Spleen (tissue), 11 donors: Measurements from ENCODE around the gene C12orf76. TPM values are rescaled to one million over a fixed set of nuclear protein-coding genes. Genes with fewer than 3 reads are reported as not detected.

Experiments used
- DNase-seq: peaks from one replicate; pipeline ENCODE4 v3.0.0-alpha.2; 2020
- H3K27ac ChIP-seq, 8 donors: fragments of 200-600 bp; sonication (generic) in 7 of 8; 1 replicate in 4 of 8; 2 replicates in 4 of 8; pipeline versions ENCODE4 v1.5.0 to v1.8.0; 2016 to 2021; ENCODE audit warnings: inconsistent platforms in 4 of 8, mild to moderate bottlenecking in 4 of 8, moderate library complexity in 1 of 8
- H3K27me3 ChIP-seq, 7 donors: fragments of 200-600 bp; sonication (generic) in 6 of 7; replicated peaks in 1 of 7; 1 replicate in 4 of 7; 2 replicates in 3 of 7; pipeline versions ENCODE4 v1.5.0 to v1.8.0; 2016 to 2021; ENCODE audit warnings: inconsistent platforms in 3 of 7, mild to moderate bottlenecking in 1 of 7
- H3K36me3 ChIP-seq, 6 donors: fragments of 200-600 bp; sonication (generic) in 5 of 6; 1 replicate in 4 of 6; 2 replicates in 2 of 6; pipeline versions ENCODE4 v1.5.0 to v1.8.0; 2016 to 2021; ENCODE audit warnings: inconsistent platforms in 2 of 6
- H3K4me1 ChIP-seq, 6 donors: fragments of 200-600 bp; sonication (generic) in 5 of 6; 1 replicate in 3 of 6; 2 replicates in 3 of 6; pipeline versions ENCODE4 v1.5.0 to v1.8.0; 2016 to 2021; ENCODE audit warnings: inconsistent platforms in 3 of 6
- H3K4me3 ChIP-seq, 8 donors: fragments of 200-600 bp; sonication (generic) in 7 of 8; 1 replicate in 4 of 8; 2 replicates in 4 of 8; pipeline versions ENCODE4 v1.5.0 to v1.8.0; 2016 to 2021; ENCODE audit warnings: inconsistent platforms in 4 of 8, mild to moderate bottlenecking in 4 of 8, moderate library complexity in 2 of 8
- H3K9me3 ChIP-seq, 8 donors: fragments of 200-600 bp; sonication (generic) in 7 of 8; 1 replicate in 4 of 8; 2 replicates in 4 of 8; pipeline versions ENCODE4 v1.5.0 to v1.8.0; 2016 to 2021; ENCODE audit warnings: inconsistent platforms in 4 of 8
- POLR2A ChIP-seq, 3 donors: fragments of 450-650 bp; IDR thresholded peaks; one replicate each; pipeline ENCODE4 v1.5.1; 2017; ENCODE audit warnings: antibody characterized with exemption in 3 of 3, mild to moderate bottlenecking in 1 of 3
- POLR2AphosphoS5 ChIP-seq, 3 donors: sonication (generic); formaldehyde crosslinking; IDR thresholded peaks; one replicate each; pipeline ENCODE4 v1.5.1; 2017; ENCODE audit warnings: antibody characterized with exemption in 3 of 3
- WGBS, 5 donors: extraction: QIAGEN DNeasy Blood & Tissue Kit in 3 of 5; methylation state at CpG; one replicate each; pipeline versions ENCODE4 v1.1.5 to v1.1.7; 2013 to 2018; 5-methylcytosine and 5-hydroxymethylcytosine counted together
- intact Hi-C: fragments of 100-400 bp; cut with DNase I; formaldehyde crosslinking; loops from one replicate; pipeline ENCODE4 v1.15.0; 2023; ENCODE audit warnings: low total_unique reads
- polyA plus RNA-seq, 3 donors: library from polyadenylated mRNA; stranded (reverse); fragments of 200-250 nt; gene quantifications; one replicate each; pipeline ENCODE4 v1.2.1, GENCODE V29; 2013
- total RNA-seq, 7 donors: library from RNA; depleted of rRNA in 3 of 7; stranded (reverse); fragments of >200 nt in 3 of 7; fragmentation: NEBNext Ultra II Directional in 4 of 7; extraction: Animal tissue kit (Norgen Biotek cat#: 25700) in 4 of 7; gene quantifications; one replicate each; pipeline versions ENCODE4 v1.1.0 to v1.2.1, GENCODE V29; 2016 to 2021
- TF ChIP-seq, protein P1 (sequence below), 11 experiments: fragments of 200-600 bp in 7 of 11; fragments of 450-650 bp in 4 of 11; sonication (generic) in 4 of 11; IDR thresholded peaks in 8 of 11; conservative IDR thresholded peaks in 3 of 11; 1 replicate in 7 of 11; 2 replicates in 4 of 11; pipeline versions ENCODE4 v1.4.0 to v1.8.0; 2016 to 2021; ENCODE audit warnings: antibody characterized with exemption in 11 of 11, inconsistent platforms in 4 of 11, mild to moderate bottlenecking in 1 of 11
- donor health status: healthy with polysubstance abuse.
- donor health status: DM: no; HTN: no; CAD: no; lungs with moderate emphysema.
- donor health status: DM: no; HTN: no; CAD: no.
- donor health status: Bipolar disorder and iron deficiency.
- donor health status: healthy.
- donor health status: DM: no; HTN: no; CAD: no.
- donor health status: DM: yes; HTN: yes; CAD: no.

Gene C12orf76
- total and polyA plus RNA-seq, 10 donors = 12.9 to 21.5 (median 17.1) TPM

DNA sequence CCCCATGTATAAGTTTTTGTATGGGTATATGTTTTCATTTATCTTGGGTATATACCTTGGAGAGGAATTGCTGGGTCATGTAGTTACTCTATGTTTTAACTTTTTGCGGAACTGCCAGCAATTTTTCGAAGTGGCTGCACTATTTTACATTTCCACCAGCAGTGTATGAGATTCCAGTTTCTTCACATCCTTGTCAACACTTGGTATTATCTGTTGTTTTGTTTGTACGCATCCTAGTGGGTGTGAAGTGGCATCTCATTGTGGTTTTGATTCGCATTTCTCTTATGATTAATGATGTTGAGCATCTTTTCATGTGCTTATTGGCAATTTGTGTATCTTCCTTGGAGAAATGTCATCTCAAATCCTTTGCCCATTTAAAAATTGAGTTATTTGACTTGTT lies 42.2 kb downstream of the C12orf76 start:
- 91 to 96% (median 95%) methylated on average over 4 of the region's 4 CpGs for WGBS, 5 donors
- intact Hi-C loops = no loop called here
- TF ChIP-seq POLR2AphosphoS5 (IDR thresholded peaks at IDR 0.05) (no peak), POLR2A (IDR thresholded peaks at IDR 0.05) (no peak)
- TF ChIP-seq, protein P1, sequence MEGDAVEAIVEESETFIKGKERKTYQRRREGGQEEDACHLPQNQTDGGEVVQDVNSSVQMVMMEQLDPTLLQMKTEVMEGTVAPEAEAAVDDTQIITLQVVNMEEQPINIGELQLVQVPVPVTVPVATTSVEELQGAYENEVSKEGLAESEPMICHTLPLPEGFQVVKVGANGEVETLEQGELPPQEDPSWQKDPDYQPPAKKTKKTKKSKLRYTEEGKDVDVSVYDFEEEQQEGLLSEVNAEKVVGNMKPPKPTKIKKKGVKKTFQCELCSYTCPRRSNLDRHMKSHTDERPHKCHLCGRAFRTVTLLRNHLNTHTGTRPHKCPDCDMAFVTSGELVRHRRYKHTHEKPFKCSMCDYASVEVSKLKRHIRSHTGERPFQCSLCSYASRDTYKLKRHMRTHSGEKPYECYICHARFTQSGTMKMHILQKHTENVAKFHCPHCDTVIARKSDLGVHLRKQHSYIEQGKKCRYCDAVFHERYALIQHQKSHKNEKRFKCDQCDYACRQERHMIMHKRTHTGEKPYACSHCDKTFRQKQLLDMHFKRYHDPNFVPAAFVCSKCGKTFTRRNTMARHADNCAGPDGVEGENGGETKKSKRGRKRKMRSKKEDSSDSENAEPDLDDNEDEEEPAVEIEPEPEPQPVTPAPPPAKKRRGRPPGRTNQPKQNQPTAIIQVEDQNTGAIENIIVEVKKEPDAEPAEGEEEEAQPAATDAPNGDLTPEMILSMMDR (IDR thresholded peaks at IDR 0.05 in 8 of 11, conservative IDR thresholded peaks at IDR 0.05 in 3 of 11) = no peak
- Histone ChIP-seq H3K4me1 (peaks cover 35 to 98% (median 80%) of the 10 kb centered on the region in 6 donors), H3K27me3 (no peaks in the 10 kb centered on the region), H3K4me3 (peak overlapping the region in 1 of 8 donors; percentile 43), H3K9me3 (peaks cover 0 to 6% (median 0%) of the 10 kb centered on the region in 8 donors), H3K36me3 (peaks cover 0 to 19% (median 0%) of the 10 kb centered on the region in 6 donors), H3K27ac (peak overlapping the region in 5 of 8 donors; percentile 15 to 84 (median 74))
- no peak for DNase-seq

DNA sequence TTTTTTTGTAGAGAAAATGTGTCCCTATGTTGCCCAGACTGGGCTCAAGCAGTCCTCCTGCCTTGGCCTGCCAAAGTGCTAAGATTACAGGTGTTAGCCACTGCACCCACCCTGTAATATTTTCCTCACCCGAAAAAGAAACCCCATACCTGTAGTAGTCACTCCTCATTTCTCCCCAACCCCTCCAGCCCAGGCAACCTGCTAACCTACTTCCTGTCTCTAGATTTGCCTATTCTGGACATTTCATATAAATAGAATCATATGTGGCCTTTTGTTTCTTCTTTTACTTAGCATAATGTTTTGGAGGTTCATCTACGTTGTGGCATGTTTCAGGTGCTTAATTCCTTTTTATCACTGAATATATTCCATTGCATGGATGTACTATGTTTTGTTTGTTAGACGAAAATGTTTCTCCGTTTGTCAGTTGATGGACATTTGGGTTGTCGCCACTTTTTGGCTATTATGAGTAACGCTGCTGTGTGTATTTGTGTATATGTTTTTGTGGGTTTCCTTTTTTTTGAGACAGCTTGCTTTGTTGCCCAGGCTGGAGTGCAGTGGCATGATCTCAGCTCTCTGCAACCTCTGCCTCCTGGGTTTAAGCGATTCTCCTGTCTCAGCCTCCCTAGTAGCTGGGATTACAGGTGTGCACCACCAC lies 42.9 kb downstream of the C12orf76 start:
- TF ChIP-seq, protein P1 (IDR thresholded peaks at IDR 0.05 in 8 of 11, conservative IDR thresholded peaks at IDR 0.05 in 3 of 11) = no peak
- no peak for TF ChIP-seq POLR2A (IDR thresholded peaks at IDR 0.05)
- no peak for TF ChIP-seq POLR2AphosphoS5 (IDR thresholded peaks at IDR 0.05)
- peak overlapping the region in 1 of 8 donors; percentile 43 for H3K4me3 ChIP-seq
- 65 to 76% (median 70%) methylated on average over 7 of the region's 7 CpGs for WGBS, 5 donors
- H3K27me3 ChIP-seq = no peaks in the 10 kb centered on the region
- peaks cover 0 to 19% (median 0%) of the 10 kb centered on the region in 6 donors for H3K36me3 ChIP-seq
- H3K9me3 ChIP-seq = peaks cover 0 to 6% (median 0%) of the 10 kb centered on the region in 8 donors
- H3K4me1 ChIP-seq = peaks cover 31 to 98% (median 80%) of the 10 kb centered on the region in 6 donors
- intact Hi-C loops = no loop called here
- H3K27ac ChIP-seq = peak overlapping the region; percentile 6 to 84 (median 56)
- DNase-seq = no peak

DNA sequence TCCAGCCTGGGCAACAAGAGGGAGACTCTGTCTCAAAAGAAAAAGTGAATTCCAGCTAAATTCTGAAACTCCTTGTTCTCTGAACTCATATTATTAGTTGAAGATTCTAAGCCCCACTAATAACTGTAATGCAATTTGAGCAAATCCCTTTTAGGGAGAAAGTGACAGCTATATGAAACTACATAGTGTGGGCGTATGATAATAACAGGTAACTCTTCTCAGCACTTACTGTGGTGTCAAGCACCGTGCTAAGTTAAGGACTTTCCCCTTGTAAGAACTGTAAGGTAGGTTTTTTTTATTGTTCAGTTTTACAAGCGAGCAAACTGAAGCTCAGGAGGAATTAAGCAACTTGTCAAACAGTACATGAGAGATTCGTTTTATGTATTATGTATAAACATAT lies 43.7 kb downstream of the C12orf76 start:
- TF ChIP-seq, protein P1 (IDR thresholded peaks at IDR 0.05 in 8 of 11, conservative IDR thresholded peaks at IDR 0.05 in 3 of 11) = no peak
- TF ChIP-seq POLR2A (IDR thresholded peaks at IDR 0.05) = no peak
- TF ChIP-seq POLR2AphosphoS5 (IDR thresholded peaks at IDR 0.05) = no peak
- Histone ChIP-seq H3K36me3 (peaks cover 0 to 19% (median 0%) of the 10 kb centered on the region in 6 donors), H3K27me3 (no peaks in the 10 kb centered on the region), H3K27ac (peak overlapping the region; percentile 6 to 84 (median 56)), H3K9me3 (peaks cover 0 to 6% (median 0%) of the 10 kb centered on the region in 8 donors), H3K4me1 (peaks cover 29 to 97% (median 78%) of the 10 kb centered on the region in 6 donors), H3K4me3 (peak overlapping the region in 1 of 8 donors; percentile 43)
- DNase-seq = no peak
- intact Hi-C loops = no loop called here
- 55 to 68% (median 61%) methylated on average over 4 of the region's 4 CpGs for WGBS, 5 donors
